CD14-positive monocyte (primary cell): ENCODE measurements around the gene SRGAP1. TPM values are rescaled to one million over a fixed set of nuclear protein-coding genes. Genes with fewer than 3 reads are reported as not detected.

ENCODE experiments used
- DNase-seq, 3 donors: peaks; one replicate each; pipeline ENCODE4 v3.0.0-alpha.2; 2011 to 2022
- H2AFZ ChIP-seq: 2 replicates; pipeline ENCODE4 v1.6.0; 2012; ENCODE audit warnings: mild to moderate bottlenecking, low read depth, low read length, inconsistent platforms; ENCODE audit not compliant: insufficient read depth, poor library complexity, severe bottlenecking
- H3K27ac ChIP-seq, 2 donors: 1 replicate in 1 of 2; 2 replicates in 1 of 2; pipeline ENCODE4 v1.5.1; 2012 to 2013; ENCODE audit warnings: low read length in 2 of 2, control low read depth in 1 of 2, inconsistent platforms in 1 of 2, low read depth in 1 of 2, mild to moderate bottlenecking in 1 of 2
- H3K27me3 ChIP-seq, 2 donors: one replicate each; pipeline versions ENCODE4 v1.6.0 to v1.6.1; 2011 to 2013; ENCODE audit warnings: low read length in 2 of 2; ENCODE audit not compliant: control insufficient read depth in 2 of 2, insufficient read depth in 2 of 2
- H3K36me3 ChIP-seq, 2 donors: replicated peaks in 1 of 2; 1 replicate in 1 of 2; 2 replicates in 1 of 2; pipeline versions ENCODE4 v1.5.1 to v1.6.1; 2012 to 2013; ENCODE audit warnings: low read length in 2 of 2, control low read depth in 1 of 2, inconsistent platforms in 1 of 2, mild to moderate bottlenecking in 1 of 2; ENCODE audit not compliant: insufficient read depth in 2 of 2, control insufficient read depth in 1 of 2
- H3K4me1 ChIP-seq, 2 donors: 1 replicate in 1 of 2; 2 replicates in 1 of 2; pipeline versions ENCODE4 v1.5.1 to v1.6.1; 2012 to 2013; ENCODE audit warnings: low read length in 2 of 2, control low read depth in 1 of 2, inconsistent platforms in 1 of 2, mild to moderate bottlenecking in 1 of 2, moderate library complexity in 1 of 2; ENCODE audit not compliant: insufficient read depth in 2 of 2, control insufficient read depth in 1 of 2
- H3K4me2 ChIP-seq: replicated peaks from 2 replicates; pipeline ENCODE3; 2012; ENCODE audit warnings: low read length, moderate library complexity, mild to moderate bottlenecking; ENCODE audit not compliant: poor library complexity, severe bottlenecking; ENCODE audit errors: extremely low read depth
- H3K4me3 ChIP-seq, 3 experiments: fragments of 200-600 bp in 1 of 3; sonication (generic) in 1 of 3; replicated peaks in 1 of 3; 1 replicate in 2 of 3; 2 replicates in 1 of 3; pipeline ENCODE4 v1.5.1; 2011 to 2013; ENCODE audit warnings: low read length in 3 of 3, mild to moderate bottlenecking in 3 of 3, control low read depth in 2 of 3, low read depth in 2 of 3, inconsistent platforms in 1 of 3, moderate library complexity in 1 of 3
- H3K79me2 ChIP-seq: 2 replicates; pipeline ENCODE4 v1.6.0; 2012; ENCODE audit warnings: mild to moderate bottlenecking, control low read depth, inconsistent platforms, low read length, moderate library complexity; ENCODE audit not compliant: insufficient read depth
- H3K9ac ChIP-seq: 2 replicates; pipeline ENCODE4 v1.6.0; 2017; ENCODE audit warnings: low read length, mild to moderate bottlenecking; ENCODE audit not compliant: insufficient read depth, poor library complexity, severe bottlenecking
- H3K9me3 ChIP-seq, 2 donors: replicated peaks in 1 of 2; 1 replicate in 1 of 2; 2 replicates in 1 of 2; pipeline versions ENCODE4 v1.5.1 to v1.6.1; 2012 to 2013; ENCODE audit warnings: low read length in 2 of 2, control low read depth in 1 of 2; ENCODE audit not compliant: control insufficient read depth in 1 of 2, insufficient read depth in 1 of 2
- H4K20me1 ChIP-seq: 2 replicates; pipeline ENCODE4 v1.6.0; 2012; ENCODE audit warnings: mild to moderate bottlenecking, low read length, control low read depth, moderate library complexity; ENCODE audit not compliant: insufficient read depth
- H3K27ac Mint-ChIP-seq, 7 donors: one replicate each; pipeline ENCODE4 v1.8.0; 2020; ENCODE audit warnings: mild to moderate bottlenecking in 7 of 7, mixed read lengths in 7 of 7, moderate library complexity in 6 of 7, inconsistent platforms in 2 of 7
- H3K27me3 Mint-ChIP-seq, 3 donors: one replicate each; pipeline ENCODE4 v1.8.0; 2021 to 2022; ENCODE audit warnings: low read depth in 3 of 3, mild to moderate bottlenecking in 3 of 3, mixed read lengths in 3 of 3, moderate library complexity in 3 of 3, inconsistent platforms in 1 of 3
- H3K36me3 Mint-ChIP-seq, 2 donors: one replicate each; pipeline ENCODE4 v1.8.0; 2020; ENCODE audit warnings: mixed read lengths in 2 of 2, inconsistent platforms in 1 of 2, mild to moderate bottlenecking in 1 of 2
- H3K4me1 Mint-ChIP-seq: one replicate; pipeline ENCODE4 v1.8.0; 2020; ENCODE audit warnings: mild to moderate bottlenecking, mixed read lengths
- H3K4me3 Mint-ChIP-seq, 2 donors: one replicate each; pipeline ENCODE4 v1.8.0; 2020; ENCODE audit warnings: mild to moderate bottlenecking in 2 of 2, mixed read lengths in 2 of 2, moderate library complexity in 1 of 2
- H3K9me3 Mint-ChIP-seq, 7 donors: one replicate each; pipeline ENCODE4 v1.8.0; 2020 to 2022; ENCODE audit warnings: mixed read lengths in 7 of 7, mild to moderate bottlenecking in 6 of 7, moderate library complexity in 6 of 7, inconsistent platforms in 2 of 7
- CTCF ChIP-seq: fragments of 200-600 bp; IDR thresholded peaks from one replicate; pipeline ENCODE4 v1.8.0; 2022; ENCODE audit warnings: antibody characterized with exemption, mild to moderate bottlenecking
- WGBS: methylation state at CpG from one replicate; pipeline ENCODE4 v1.1.5; 2013; ENCODE audit warnings: missing lambda C conversion rate; ENCODE audit not compliant: insufficient coverage; 5-methylcytosine and 5-hydroxymethylcytosine counted together
- intact Hi-C, 2 donors: fragments of 100-400 bp; cut with micrococcal nuclease; formaldehyde crosslinking; loops; one replicate each; pipeline versions ENCODE4 v1.15.0 to v1.15.1; 2023
- polyA plus RNA-seq, 3 donors: library from polyadenylated mRNA; depleted of rRNA in 1 of 3; unstranded in 2 of 3; stranded (reverse) in 1 of 3; fragments of 300-500 nt in 2 of 3; fragments of >200 nt in 1 of 3; fragmentation: Illumina TruSeq in 2 of 3; gene quantifications; 1 replicate in 2 of 3; 2 replicates in 1 of 3; pipeline ENCODE4 v1.2.3, GENCODE V29; 2012 to 2021

SRGAP1 gene
- polyA plus RNA-seq, 3 donors = 0.05 to 0.52 (median 0.07) TPM

- H3K4me2 ChIP-seq = no peak overlapping the region
- H4K20me1 ChIP-seq = no peaks in the 10 kb centered on the region
- no peak overlapping the region for H3K4me3 ChIP-seq
- H3K4me3 Mint-ChIP-seq = no peak overlapping the region
- TF ChIP-seq CTCF = no peak
- no peaks in the 10 kb centered on the region for H3K36me3 ChIP-seq
- H3K27ac Mint-ChIP-seq = no peak overlapping the region
- H3K79me2 ChIP-seq = no peaks in the 10 kb centered on the region
- H3K9ac ChIP-seq = no peak overlapping the region
- H3K27me3 Mint-ChIP-seq = peaks cover 16 to 17% (median 16%) of the 10 kb centered on the region in 3 donors
- H3K36me3 Mint-ChIP-seq = no peaks in the 10 kb centered on the region
- DNase-seq = no peak
- intact Hi-C loops = loop anchor here in 1 of 2 donors (10.0 kb wide), 3 partner anchors 66 to 556 kb away; partner anchors contain the start of gene XPOT
- H3K9me3 Mint-ChIP-seq = peaks cover 0 to 2% (median 0%) of the 10 kb centered on the region in 7 donors
- no peak overlapping the region for H3K27ac ChIP-seq
- H3K4me1 Mint-ChIP-seq = peaks cover 12% of the 10 kb centered on the region
- H2AFZ ChIP-seq = no peak overlapping the region
- H3K9me3 ChIP-seq = no peaks in the 10 kb centered on the region
- no CpG with 5 or more reads among the region's 4 CpGs for WGBS
- H3K27me3 ChIP-seq = peaks cover 6 to 9% of the 10 kb centered on the region in 2 donors
- peaks cover 7 to 13% of the 10 kb centered on the region in 2 donors for H3K4me1 ChIP-seq
Measured at GRCh38 chr12:63848450-63848849, 4.0 kb downstream of the SRGAP1 start.

- WGBS = 100% methylated on average over 1 of the region's 1 CpG
- intact Hi-C loops = loop anchor here in 1 of 2 donors (10.0 kb wide), 3 partner anchors 66 to 556 kb away; partner anchors contain the start of gene XPOT
- no peak overlapping the region for H3K9ac ChIP-seq
- Mint-ChIP-seq H3K4me3 (no peak overlapping the region), H3K36me3 (no peaks in the 10 kb centered on the region), H3K9me3 (peaks cover 0 to 2% (median 0%) of the 10 kb centered on the region in 7 donors), H3K27me3 (peaks cover 16 to 17% (median 16%) of the 10 kb centered on the region in 3 donors), H3K27ac (no peak overlapping the region), H3K4me1 (peaks cover 12% of the 10 kb centered on the region)
- H3K4me3 ChIP-seq = no peak overlapping the region
- no peaks in the 10 kb centered on the region for H4K20me1 ChIP-seq
- H2AFZ ChIP-seq = no peak overlapping the region
- H3K79me2 ChIP-seq = no peaks in the 10 kb centered on the region
- no peaks in the 10 kb centered on the region for H3K9me3 ChIP-seq
- DNase-seq = no peak
- H3K27me3 ChIP-seq = peaks cover 6 to 9% of the 10 kb centered on the region in 2 donors
- H3K27ac ChIP-seq = no peak overlapping the region
- H3K4me2 ChIP-seq = no peak overlapping the region
- TF ChIP-seq CTCF = no peak
- peaks cover 7 to 10% of the 10 kb centered on the region in 2 donors for H3K4me1 ChIP-seq
- no peaks in the 10 kb centered on the region for H3K36me3 ChIP-seq
Measured at GRCh38 chr12:63849106-63849620, 4.7 kb downstream of the SRGAP1 start.
